ENCODE data around the gene CHAC1. TPM values are rescaled to one million over a fixed set of nuclear protein-coding genes. Genes with fewer than 3 reads are reported as not detected.

CHAC1 gene
- total RNA-seq, 1 experiment from 2014 or later = 48.7 TPM

GRCh38 chr15:40936234-40936708, 17.0 kb upstream of the CHAC1 start:
- Histone ChIP-seq H3K56ac (ENCODE audit: insufficient read length, low read depth, low read length) (no peak overlapping the region), H4K8ac (replicated peaks; ENCODE audit: insufficient read length, low read depth, low read length) (no peak overlapping the region), H2BK20ac (ENCODE audit: low read depth, low read length, poor library complexity, severe bottlenecking) (no peak overlapping the region), H2BK12ac (ENCODE audit: insufficient read length, low read depth, low read length) (no peak overlapping the region), H3T11ph (ENCODE audit: low read length) (no peak overlapping the region), H3K27me3 (ENCODE audit: insufficient read depth, low read length) (peaks cover 10% of the 10 kb centered on the region; the same call in 1 of the 2 replicates), H3K14ac (ENCODE audit: insufficient read depth, low read length) (no peak overlapping the region), H3K79me1 (ENCODE audit: insufficient read depth, low read depth, low read length, poor library complexity, severe bottlenecking) (no peaks in the 10 kb centered on the region), H2BK120ac (ENCODE audit: low read depth, low read length, poor library complexity, severe bottlenecking) (no peak overlapping the region), H3K9ac (ENCODE audit: extremely low read depth, insufficient read length, low read length) (no peak overlapping the region), H3K79me2 (ENCODE audit: insufficient read depth, low read length) (no peaks in the 10 kb centered on the region), H3K18ac (ENCODE audit: insufficient read length, low read depth, low read length) (no peak overlapping the region), H4K91ac (ENCODE audit: insufficient read length, low read depth, low read length) (no peak overlapping the region), H4K5ac (ENCODE audit: insufficient read length, low read depth, low read length) (no peak overlapping the region), H3K23ac (ENCODE audit: insufficient read length, low read depth, low read length) (no peak overlapping the region), H3K4me2 (ENCODE audit: insufficient read depth, insufficient read length, low read length) (no peak overlapping the region), H2AFZ (ENCODE audit: low read length) (no peak overlapping the region), H3K4ac (ENCODE audit: low read depth, low read length) (no peak overlapping the region), H2BK15ac (ENCODE audit: low read depth, low read length) (no peak overlapping the region), H2AK5ac (ENCODE audit: insufficient read length, low read length) (no peak overlapping the region), H3K27ac (ENCODE audit: insufficient read length, low read depth, low read length) (no peak overlapping the region), H3K23me2 (ENCODE audit: insufficient read length, low read depth, low read length, poor library complexity, severe bottlenecking) (peaks cover 3% of the 10 kb centered on the region), H3K4me1 (ENCODE audit: insufficient read depth, low read length) (no peaks in the 10 kb centered on the region), H2BK5ac (ENCODE audit: insufficient read length, low read length) (no peak overlapping the region), H3K9me3 (ENCODE audit: control insufficient read depth, low read depth, low read length) (no peaks in the 10 kb centered on the region), H4K20me1 (ENCODE audit: control insufficient read depth, insufficient read depth, insufficient read length) (no peaks in the 10 kb centered on the region)
- peaks cover 83% of the 10 kb centered on the region for H3K27me3 Mint-ChIP-seq (ENCODE audit: low read depth)
- no peak overlapping the region for H3K27ac Mint-ChIP-seq
- peaks cover 18 to 27% of the 10 kb centered on the region in 2 experiments for H3K4me1 Mint-ChIP-seq
- H3K36me3 Mint-ChIP-seq (ENCODE audit: insufficient read depth in 1 of 3, low read depth in 3 of 3) = no peaks in the 10 kb centered on the region
- H3K4me3 Mint-ChIP-seq = no peak overlapping the region
- H3K9me3 Mint-ChIP-seq = no peaks in the 10 kb centered on the region; a peak in 1 of 5 replicates
- no peak for DNase-seq
- WGBS (ENCODE audit: extremely low coverage, insufficient read length, low lambda C conversion rate) = no CpG with 5 or more reads among the region's 31 CpGs
- TF ChIP-seq, protein P1, sequence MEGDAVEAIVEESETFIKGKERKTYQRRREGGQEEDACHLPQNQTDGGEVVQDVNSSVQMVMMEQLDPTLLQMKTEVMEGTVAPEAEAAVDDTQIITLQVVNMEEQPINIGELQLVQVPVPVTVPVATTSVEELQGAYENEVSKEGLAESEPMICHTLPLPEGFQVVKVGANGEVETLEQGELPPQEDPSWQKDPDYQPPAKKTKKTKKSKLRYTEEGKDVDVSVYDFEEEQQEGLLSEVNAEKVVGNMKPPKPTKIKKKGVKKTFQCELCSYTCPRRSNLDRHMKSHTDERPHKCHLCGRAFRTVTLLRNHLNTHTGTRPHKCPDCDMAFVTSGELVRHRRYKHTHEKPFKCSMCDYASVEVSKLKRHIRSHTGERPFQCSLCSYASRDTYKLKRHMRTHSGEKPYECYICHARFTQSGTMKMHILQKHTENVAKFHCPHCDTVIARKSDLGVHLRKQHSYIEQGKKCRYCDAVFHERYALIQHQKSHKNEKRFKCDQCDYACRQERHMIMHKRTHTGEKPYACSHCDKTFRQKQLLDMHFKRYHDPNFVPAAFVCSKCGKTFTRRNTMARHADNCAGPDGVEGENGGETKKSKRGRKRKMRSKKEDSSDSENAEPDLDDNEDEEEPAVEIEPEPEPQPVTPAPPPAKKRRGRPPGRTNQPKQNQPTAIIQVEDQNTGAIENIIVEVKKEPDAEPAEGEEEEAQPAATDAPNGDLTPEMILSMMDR (conservative IDR thresholded peaks at IDR 0.05) = no peak

All from H9 (cell line).